K562 (cell line): ENCODE measurements around the gene P2RY13. TPM values are rescaled to one million over a fixed set of nuclear protein-coding genes. Genes with fewer than 3 reads are reported as not detected.
A peak's percentile ranks its signal among the peaks of the same experiment; 100 is the strongest.

Experiments
- ATAC-seq: fragments of 200-7000 bp; cut with Tn5 transposase; 3 replicates; pipeline ENCODE4 v1.9.1; 2020; ENCODE audit warnings: moderate library complexity
- BruUV-seq: library from RNA; stranded (reverse); fragments of 400-500 nt; replicated peaks from 2 replicates; lab custom pipeline; 2021; lab: Mats Ljungman, UMichigan
- CTCF ChIA-PET: fragments of 300-600 bp; formaldehyde crosslinking; extraction: SDS; loops from one replicate; lab custom pipeline; 2021; ENCODE audit warnings: low intra/inter-chr PET ratio; lab: Yijun Ruan, JAX
- POLR2A ChIA-PET: fragments of 300-600, 350-650 bp; sonication (Branson Sonifier 250); formaldehyde crosslinking; extraction: SDS; loops from one replicate; lab custom pipeline; 2021; ENCODE audit warnings: antibody characterized with exemption, inconsistent platforms; lab: Yijun Ruan, JAX
- DNase-seq, 4 experiments: peaks; one replicate each; pipeline versions ENCODE4 v3.0.0 to v3.0.0-alpha.2; 2011 to 2018; ENCODE audit warnings: low spot score in 3 of 4, mixed read lengths in 3 of 4; ENCODE audit errors: extremely low read depth in 1 of 4
- FAIRE-seq: peaks from 2 replicates; lab custom pipeline; 2011; peaks lifted over from hg19 to GRCh38; lab: Jason Lieb, UNC
- H2AFZ ChIP-seq: 2 replicates; pipeline ENCODE4 v1.6.0; 2011; ENCODE audit warnings: low read depth, low read length, control low read depth, inconsistent platforms
- H3K27ac ChIP-seq: fragments of 200-600 bp; 3 replicates; pipeline ENCODE4 v1.8.0; 2011; ENCODE audit warnings: low read depth, mild to moderate bottlenecking, control low read depth, inconsistent platforms, low read length, moderate library complexity, mixed read lengths; ENCODE audit errors: extremely low read depth
- H3K27me3 ChIP-seq, 2 experiments: fragments of 300-600 bp in 1 of 2; 2 replicates in 1 of 2; 3 replicates in 1 of 2; pipeline versions ENCODE4 v1.6.0 to v1.8.0; 2011; ENCODE audit warnings: inconsistent platforms in 2 of 2, low read length in 2 of 2, mild to moderate bottlenecking in 1 of 2, mixed read lengths in 1 of 2, moderate library complexity in 1 of 2; ENCODE audit not compliant: control insufficient read depth in 2 of 2, insufficient read depth in 2 of 2
- H3K36me3 ChIP-seq: fragments of 300-600 bp; 3 replicates; pipeline ENCODE4 v1.8.0; 2011; ENCODE audit warnings: mild to moderate bottlenecking, low read length, inconsistent platforms; ENCODE audit not compliant: control insufficient read depth, insufficient read depth
- H3K4me1 ChIP-seq, 2 experiments: fragments of 200-600 bp in 1 of 2; replicated peaks in 1 of 2; 2 replicates in 1 of 2; 3 replicates in 1 of 2; pipeline versions ENCODE4 v1.5.1 to v1.8.0; 2011; ENCODE audit warnings: inconsistent platforms in 2 of 2, low read length in 2 of 2, mild to moderate bottlenecking in 1 of 2, mixed read lengths in 1 of 2, moderate library complexity in 1 of 2; ENCODE audit not compliant: control insufficient read depth in 2 of 2, insufficient read depth in 2 of 2
- H3K4me2 ChIP-seq: 2 replicates; pipeline ENCODE4 v1.6.1; 2011; ENCODE audit warnings: low read length, control low read depth, inconsistent platforms, mixed read lengths; ENCODE audit not compliant: insufficient read depth
- H3K4me3 ChIP-seq: fragments of 200-600 bp; sonication (generic), shearing (Covaris generic); 2 replicates; pipeline ENCODE4 v1.5.1; 2016; ENCODE audit warnings: control low read depth, inconsistent platforms
- H3K79me2 ChIP-seq: fragments of 200-600 bp; 3 replicates; pipeline ENCODE4 v1.8.0; 2011; ENCODE audit warnings: low read length, inconsistent platforms; ENCODE audit not compliant: control insufficient read depth, insufficient read depth
- H3K9ac ChIP-seq, 2 experiments: 2 replicates each; pipeline versions ENCODE4 v1.6.0 to v1.6.1; 2011; ENCODE audit warnings: low read depth in 2 of 2, low read length in 2 of 2, control low read depth in 1 of 2, inconsistent platforms in 1 of 2, mild to moderate bottlenecking in 1 of 2, mixed read lengths in 1 of 2; ENCODE audit not compliant: insufficient read depth in 1 of 2
- H3K9me1 ChIP-seq: one replicate; pipeline ENCODE4 v1.6.0; 2011; ENCODE audit warnings: inconsistent platforms, mild to moderate bottlenecking, low read length, moderate library complexity; ENCODE audit not compliant: control insufficient read depth, insufficient read depth
- H3K9me3 ChIP-seq: replicated peaks from 2 replicates; pipeline ENCODE4 v1.5.1; 2011; ENCODE audit warnings: low read depth, low read length, inconsistent platforms; ENCODE audit not compliant: control insufficient read depth, insufficient read depth
- H4K20me1 ChIP-seq: replicated peaks from 2 replicates; pipeline ENCODE4 v1.6.1; 2011; ENCODE audit warnings: low read length, inconsistent platforms, mixed read lengths; ENCODE audit not compliant: control insufficient read depth, insufficient read depth
- BDP1 ChIP-seq: IDR thresholded peaks from 3 replicates; pipeline ENCODE4 v1.6.1; 2011; ENCODE audit not compliant: insufficient read length, insufficient read depth
- CREB3 ChIP-seq: fragments of 450-650 bp; conservative IDR thresholded peaks from 2 replicates; pipeline ENCODE4 v1.6.1; 2016; ENCODE audit warnings: missing genetic modification characterization, low read depth, mild to moderate bottlenecking, missing compliant biosample characterization, moderate library complexity
- GABPB1 ChIP-seq: sonication (generic); formaldehyde crosslinking; IDR thresholded peaks from 2 replicates; pipeline ENCODE4 v1.8.0; 2022; ENCODE audit warnings: mild to moderate bottlenecking, missing genetic modification reagents
- GATA2 ChIP-seq: sonication (generic); formaldehyde crosslinking; IDR thresholded peaks from 2 replicates; pipeline ENCODE4 v1.4.0; 2020; ENCODE audit warnings: mild to moderate bottlenecking, missing genetic modification reagents
- GTF2F1 ChIP-seq: IDR thresholded peaks from 2 replicates; pipeline ENCODE4 v1.6.1; 2011; ENCODE audit warnings: low read depth, low read length, improper control_type of control experiment
- MAFF ChIP-seq: IDR thresholded peaks from 2 replicates; pipeline ENCODE4 v1.6.1; 2012; ENCODE audit warnings: low read length, improper control_type of control experiment
- MECOM ChIP-seq: fragments of 250-450 bp; sonication (Bioruptor Pico); IDR thresholded peaks from 2 replicates; pipeline ENCODE4 v1.8.0; 2022; ENCODE audit warnings: inconsistent platforms
- MEIS2 ChIP-seq: fragments of 450-650 bp; IDR thresholded peaks from 2 replicates; pipeline ENCODE4 v1.6.1; 2014; ENCODE audit warnings: mild to moderate bottlenecking; ENCODE audit not compliant: partially characterized antibody
- NCOA1 ChIP-seq: fragments of 450-650 bp; IDR thresholded peaks from 2 replicates; pipeline ENCODE4 v1.6.1; 2016; ENCODE audit warnings: low read depth
- NCOA2 ChIP-seq, 2 experiments: fragments of 450-650 bp; IDR thresholded peaks; 2 replicates each; pipeline ENCODE4 v1.6.1; 2018; ENCODE audit warnings: mild to moderate bottlenecking in 2 of 2, moderate library complexity in 1 of 2; ENCODE audit not compliant: partially characterized antibody in 2 of 2
- NR2F6 ChIP-seq: fragments of 450-650 bp; formaldehyde crosslinking; IDR thresholded peaks from 2 replicates; pipeline ENCODE4 v1.4.0; 2020; ENCODE audit warnings: mild to moderate bottlenecking
- PHTF2 ChIP-seq: fragments of 250-450 bp; sonication (Bioruptor Pico); IDR thresholded peaks from 2 replicates; pipeline ENCODE4 v1.5.0; 2021; ENCODE audit warnings: mild to moderate bottlenecking
- U2AF1 ChIP-seq: fragments of 200-400 bp; formaldehyde crosslinking; optimal IDR thresholded peaks from 2 replicates; pipeline ENCODE3; 2017; ENCODE audit warnings: mild to moderate bottlenecking, low read depth, low read length, moderate library complexity
- WGBS: fragments of 100-300 bp; shearing (Covaris generic); methylation state at CpG from one replicate; pipeline ENCODE4 v1.1.6; 2016; ENCODE audit warnings: low coverage, mixed read lengths; ENCODE audit not compliant: insufficient coverage; ENCODE audit errors: missing lambda C conversion rate; 5-methylcytosine and 5-hydroxymethylcytosine counted together
- in situ Hi-C: fragments of 300-500 bp; cut with MboI; formaldehyde crosslinking; loops from 4 replicates; pipeline ENCODE4 v1.15.0; 2018; ENCODE audit warnings: inconsistent platforms, mixed read lengths
- intact Hi-C: fragments of 100-400 bp; cut with micrococcal nuclease; formaldehyde crosslinking; loops from 2 replicates; pipeline ENCODE4 v1.14.2; 2022
- polyA plus RNA-seq, 8 experiments: library from polyadenylated mRNA; depleted of rRNA in 4 of 8; stranded (reverse) in 5 of 8; unstranded in 3 of 8; fragments of >200 nt; fragmentation: Nextera tagmentation in 2 of 8; fragmentation: Illumina TruSeq in 1 of 8; extraction: Ambion mirVana in 2 of 8; extraction: Trizol in 1 of 8; gene quantifications; 2 replicates each; pipeline versions ENCODE4 v1.2.1 to v1.2.3, GENCODE V29; 2011 to 2014; ENCODE audit warnings: inconsistent platforms in 1 of 8, missing spikeins in 1 of 8
- total RNA-seq, 7 experiments: library from RNA; depleted of rRNA in 6 of 7; stranded (reverse); fragments of >200 nt in 6 of 7; fragmentation: Illumina TruSeq in 2 of 7; extraction: Trizol in 2 of 7; gene quantifications; 2 replicates each; pipeline versions ENCODE4 v1.2.1 to v1.2.3, GENCODE V29; 2011 to 2021; ENCODE audit warnings: low replicate concordance in 1 of 7

P2RY13 gene
- total and polyA plus RNA-seq, 9 of the 15 experiments (the other 6 are each of a cell fraction or from before 2014, with no cell fraction given), result not detected

DNA sequence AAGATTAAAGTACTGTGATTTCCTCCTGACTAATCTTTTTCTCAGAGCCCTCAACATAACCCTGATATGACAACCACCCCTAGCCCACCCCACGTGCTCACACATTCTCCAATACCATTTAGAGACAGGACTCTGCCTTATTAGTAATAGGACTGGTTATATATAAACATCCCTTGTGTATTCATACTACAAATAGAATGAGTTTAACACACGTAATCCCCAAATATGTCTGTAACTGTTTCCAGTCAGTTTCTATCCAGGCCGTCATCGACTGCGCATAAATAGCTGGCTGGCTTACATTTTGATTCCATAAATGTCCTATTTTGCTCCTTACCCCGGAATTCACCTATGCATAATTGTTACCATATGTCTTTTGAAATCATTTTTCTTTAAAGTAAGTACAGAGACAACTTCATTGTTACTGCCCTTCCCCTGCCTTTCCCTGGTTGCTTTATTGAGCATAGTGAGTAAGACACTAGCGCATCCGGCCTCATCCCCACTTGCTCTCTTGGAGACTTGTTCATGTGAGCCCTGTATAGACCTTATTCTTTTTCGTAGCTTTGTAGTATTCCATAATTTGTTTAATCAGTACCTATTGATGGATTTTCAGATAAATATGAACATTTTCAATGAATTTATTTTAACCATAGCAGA lies 47.6 kb downstream of the P2RY13 start (continued):
- TF ChIP-seq GTF2F1 (no peak), CREB3 (tag) (no peak), PHTF2 (CRISPR knock-in tag) (no peak), GATA2 (CRISPR knock-in tag) (no peak), NCOA2 (IDR thresholded peaks at IDR 0.05; ENCODE audit: partially characterized antibody in 2 of 2) (no peak), MAFF (no peak), GABPB1 (CRISPR knock-in tag) (no peak), BDP1 (no peak), MECOM (CRISPR knock-in tag) (no peak), NCOA1 (no peak), U2AF1 (no peak), NR2F6 (CRISPR knock-in tag) (no peak)

DNA sequence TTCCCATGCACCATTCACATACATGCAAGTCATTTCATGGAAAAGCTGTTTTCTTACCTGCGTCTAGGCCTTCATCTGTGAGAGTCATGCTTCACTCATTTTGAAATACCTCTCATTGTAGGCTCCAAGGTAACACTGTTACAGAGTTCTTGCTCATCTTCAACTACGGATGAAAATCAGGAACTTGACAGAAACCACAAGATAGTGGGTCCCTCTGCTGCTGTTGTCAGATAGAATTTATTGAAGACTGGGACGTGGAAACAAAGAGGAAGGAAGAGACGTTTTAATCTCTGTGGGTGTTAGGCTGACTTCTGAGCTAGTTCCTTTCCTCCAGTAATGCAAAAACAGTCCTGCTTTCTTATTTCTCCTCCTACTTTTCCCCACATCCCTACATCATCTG lies 51.1 kb downstream of the P2RY13 start, which contains the start of gene P2RY14:
Gene P2RY14 (minus strand): TSS at position 313 of the 400 bp plus-strand sequence. CDS start 64,226 bp downstream, outside the sequence.
- Histone ChIP-seq H3K79me2 (no peaks in the 10 kb centered on the region), H3K9me1 (no peaks in the 10 kb centered on the region), H4K20me1 (no peaks in the 10 kb centered on the region), H3K4me1 (no peaks in the 10 kb centered on the region), H3K36me3 (no peaks in the 10 kb centered on the region), H3K9me3 (no peaks in the 10 kb centered on the region), H3K4me2 (no peak within 1 kb of the TSS), H3K27ac (no peak within 1 kb of the TSS), H2AFZ (no peak within 1 kb of the TSS), H3K4me3 (no peak within 1 kb of the TSS), H3K27me3 (0 out of 5 replicates have a peak, but pooled peaks cover 0 to 5% of the 10 kb centered on the region in 2 experiments), H3K9ac (no peak within 1 kb of the TSS)
- FAIRE-seq (no peak), ATAC-seq (no peak), DNase-seq (no peak)
- ChIA-PET POLR2A (interaction anchor here (0.8 kb wide), 1 partner anchor 29 kb away, joined by 3 read pairs; no protein-coding TSS in a partner anchor), CTCF (no interaction called here)
- in situ Hi-C loops, result no loop called here
- no TSS peak for BruUV-seq
- intact Hi-C loops, result no loop called here
- WGBS, result 0% methylated on average over 4 of the region's 4 CpGs
- TF ChIP-seq MEIS2, result peak; percentile 54
